Mucosa of stomach (tissue), 1 donor: ENCODE results near the gene TSPAN16.
"Not testable (repeated sequence)": the region's sequence is repeated elsewhere in the genome, so short reads cannot be mapped to it uniquely, and the experiment has no call there.

ENCODE experiments used
- H3K27me3 ChIP-seq: one replicate; pipeline ENCODE4 v1.7.0; 2013; ENCODE audit warnings: mild to moderate bottlenecking, low read length; ENCODE audit not compliant: control insufficient read depth, insufficient read depth
- H3K36me3 ChIP-seq: one replicate; pipeline ENCODE4 v1.7.0; 2013; ENCODE audit warnings: low read length; ENCODE audit not compliant: control insufficient read depth, insufficient read depth
- H3K4me1 ChIP-seq: one replicate; pipeline ENCODE4 v1.7.0; 2013; ENCODE audit warnings: mild to moderate bottlenecking, low read length; ENCODE audit not compliant: control insufficient read depth, insufficient read depth
- H3K4me3 ChIP-seq: one replicate; pipeline ENCODE4 v1.7.0; 2013; ENCODE audit warnings: low read length
- H3K9ac ChIP-seq: one replicate; pipeline ENCODE4 v1.7.0; 2013; ENCODE audit warnings: mild to moderate bottlenecking, low read length, moderate library complexity
- H3K9me3 ChIP-seq: one replicate; pipeline ENCODE4 v1.7.0; 2013; ENCODE audit warnings: mild to moderate bottlenecking, low read length, moderate library complexity; ENCODE audit not compliant: control insufficient read depth
- donor health status: Pancreatic carcinoma.

TSPAN16 gene

GRCh38 chr19:11324748-11325389 lies 28.9 kb downstream of the TSPAN16 start:
- Histone ChIP-seq H3K4me1 (peaks cover 18% of the 10 kb centered on the region), H3K9me3 (no peaks in the 10 kb centered on the region), H3K4me3 (no peak overlapping the region), H3K27me3 (no peaks in the 10 kb centered on the region), H3K36me3 (no peaks in the 10 kb centered on the region), H3K9ac (no peak overlapping the region)

- Histone ChIP-seq H3K27me3 (no peaks in the 10 kb centered on the region), H3K36me3 (no peaks in the 10 kb centered on the region)
These were observed 29.6 kb downstream of the TSPAN16 start for GRCh38 chr19:11325544-11325943.

GRCh38 chr19:11330127-11330526 lies 34.2 kb downstream of the TSPAN16 start:
- Histone ChIP-seq H3K9ac (no peak overlapping the region), H3K36me3 (peaks cover 3% of the 10 kb centered on the region), H3K9me3 (no peaks in the 10 kb centered on the region)

More at GRCh38 chr19:11325544-11325943, 29.6 kb downstream of the TSPAN16 start:
- Histone ChIP-seq H3K9me3 (no peaks in the 10 kb centered on the region), H3K4me1 (peaks cover 18% of the 10 kb centered on the region), H3K4me3 (no peak overlapping the region), H3K9ac (no peak overlapping the region)

GRCh38 chr19:11331502-11331901 lies 35.5 kb downstream of the TSPAN16 start:
- Histone ChIP-seq H3K9ac (no peak overlapping the region), H3K36me3 (peaks cover 12% of the 10 kb centered on the region), H3K27me3 (no peaks in the 10 kb centered on the region), H3K4me1 (no peaks in the 10 kb centered on the region), H3K4me3 (no peak overlapping the region), H3K9me3 (no peaks in the 10 kb centered on the region)

More at GRCh38 chr19:11330127-11330526, 34.2 kb downstream of the TSPAN16 start:
- Histone ChIP-seq H3K27me3 (no peaks in the 10 kb centered on the region), H3K4me1 (no peaks in the 10 kb centered on the region), H3K4me3 (no peak overlapping the region)

- Histone ChIP-seq H3K27me3 (no peaks in the 10 kb centered on the region), H3K9me3 (no peaks in the 10 kb centered on the region), H3K9ac (no peak overlapping the region), H3K4me1 (peaks cover 2% of the 10 kb centered on the region), H3K4me3 (no peak overlapping the region), H3K36me3 (peaks cover 12% of the 10 kb centered on the region)
These were observed 36.9 kb downstream of the TSPAN16 start for GRCh38 chr19:11332822-11333221.

- H3K4me1 ChIP-seq: peaks cover 12% of the 10 kb centered on the region
- not testable (repeated sequence) for H3K4me3 ChIP-seq, H3K9ac ChIP-seq, H3K27me3 ChIP-seq, H3K9me3 ChIP-seq
- peaks cover 12% of the 10 kb centered on the region for H3K36me3 ChIP-seq
These were observed 37.9 kb downstream of the TSPAN16 start for GRCh38 chr19:11333838-11334237.

- Histone ChIP-seq H3K36me3 (peaks cover 12% of the 10 kb centered on the region), H3K9ac (no peak overlapping the region), H3K9me3 (no peaks in the 10 kb centered on the region), H3K27me3 (no peaks in the 10 kb centered on the region), H3K4me1 (peaks cover 18% of the 10 kb centered on the region), H3K4me3 (no peak overlapping the region)
These were observed 39.6 kb downstream of the TSPAN16 start for GRCh38 chr19:11335449-11336146.

GRCh38 chr19:11337080-11337479 lies 41.1 kb downstream of the TSPAN16 start:
- Histone ChIP-seq H3K9ac (no peak overlapping the region), H3K4me3 (no peak overlapping the region), H3K36me3 (peaks cover 12% of the 10 kb centered on the region), H3K4me1 (peaks cover 18% of the 10 kb centered on the region), H3K9me3 (no peaks in the 10 kb centered on the region), H3K27me3 (no peaks in the 10 kb centered on the region)

GRCh38 chr19:11338121-11338520 lies 42.2 kb downstream of the TSPAN16 start:
- peak overlapping the region; percentile 81 for H3K9ac ChIP-seq
- H3K9me3 ChIP-seq: no peaks in the 10 kb centered on the region
- peaks cover 18% of the 10 kb centered on the region for H3K4me1 ChIP-seq
- H3K36me3 ChIP-seq: peaks cover 12% of the 10 kb centered on the region
- no peaks in the 10 kb centered on the region for H3K27me3 ChIP-seq
- peak overlapping the region; percentile 71 for H3K4me3 ChIP-seq

GRCh38 chr19:11338569-11339253 lies 42.8 kb downstream of the TSPAN16 start:
- H3K4me3 ChIP-seq: peak overlapping the region; percentile 71
- H3K27me3 ChIP-seq: no peaks in the 10 kb centered on the region
- H3K9me3 ChIP-seq: no peaks in the 10 kb centered on the region
- peaks cover 18% of the 10 kb centered on the region for H3K4me1 ChIP-seq
- H3K9ac ChIP-seq: peak overlapping the region; percentile 81
- peaks cover 12% of the 10 kb centered on the region for H3K36me3 ChIP-seq

- peak within 1 kb of the TSS; percentile 81 for H3K9ac ChIP-seq
- H3K4me3 ChIP-seq: peak within 1 kb of the TSS; percentile 71
- no peaks in the 10 kb centered on the region for H3K9me3 ChIP-seq
- H3K36me3 ChIP-seq: peaks cover 12% of the 10 kb centered on the region
- no peaks in the 10 kb centered on the region for H3K27me3 ChIP-seq
- H3K4me1 ChIP-seq: peaks cover 22% of the 10 kb centered on the region
These were observed 43.5 kb downstream of the TSPAN16 start, which contains the start of gene RAB3D for GRCh38 chr19:11339254-11340098. RAB3D (minus strand) TSS chr19:11339657; CDS start chr19:11337399, 2,258 bp downstream.
